GM10847 (cell line): ENCODE results near the gene CACNA2D2.

Experiments
- POLR2A ChIP-seq: IDR thresholded peaks from 2 replicates; pipeline ENCODE4 v1.6.1; 2011; ENCODE audit not compliant: insufficient read length; ENCODE audit errors: extremely low read depth

CACNA2D2 gene

DNA sequence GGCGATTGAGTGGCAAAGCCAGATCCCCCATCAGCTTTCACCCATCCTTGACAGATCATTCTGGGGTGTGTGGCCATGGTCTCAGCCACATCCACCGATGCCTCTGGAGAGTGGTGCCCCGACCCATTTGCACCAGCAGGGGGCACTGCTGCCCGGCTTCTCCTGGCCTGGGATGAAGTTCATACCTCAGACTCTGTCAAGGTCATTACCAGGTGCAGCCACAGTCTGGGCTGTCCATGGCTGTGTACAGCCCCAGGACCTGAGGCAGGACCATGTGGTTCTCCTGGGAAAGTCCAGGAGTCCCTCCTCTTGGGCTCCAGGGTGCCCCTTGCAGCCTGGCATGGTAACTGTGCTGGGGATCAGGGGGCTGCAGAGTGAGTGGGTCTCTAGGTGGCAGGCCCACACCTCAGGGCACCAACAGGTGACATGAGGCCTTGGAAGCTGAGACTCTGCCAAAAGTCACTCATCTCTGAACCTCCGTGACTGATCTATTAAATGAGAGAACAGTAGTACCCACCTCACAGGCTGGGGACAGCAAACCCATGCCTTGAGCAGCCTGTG, 67.2 kb downstream of the CACNA2D2 start:
- TF ChIP-seq POLR2A = no peak

GRCh38 chr3:50435371-50436113, 67.9 kb downstream of the CACNA2D2 start:
- TF ChIP-seq POLR2A = no peak

GRCh38 chr3:50433954-50434353, 69.5 kb downstream of the CACNA2D2 start:
- TF ChIP-seq POLR2A = no peak

DNA sequence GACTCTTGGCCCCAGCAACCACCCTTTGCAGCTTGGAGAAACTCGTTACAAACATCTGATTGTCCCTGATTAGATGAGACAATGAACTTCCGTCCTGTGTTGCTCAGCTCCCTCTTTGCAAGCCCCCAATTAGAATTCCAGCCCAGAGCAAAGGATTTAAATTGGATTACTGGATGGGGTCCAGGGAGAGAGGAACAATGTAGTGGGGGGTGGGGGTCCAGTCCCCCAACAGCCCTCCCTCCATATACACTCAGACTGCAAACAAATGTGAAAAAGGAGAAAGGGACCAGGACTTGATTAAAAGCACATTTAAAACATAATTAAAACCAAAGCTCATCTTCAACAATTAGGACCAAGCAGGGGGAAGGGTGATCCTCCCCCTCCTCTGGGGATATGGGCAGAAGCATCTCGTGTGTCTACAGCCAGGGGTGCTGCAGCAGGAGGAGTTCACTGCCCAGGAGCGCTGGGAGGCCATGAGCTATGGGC, 72.4 kb downstream of the CACNA2D2 start:
- no peak for TF ChIP-seq POLR2A

GRCh38 chr3:50430191-50430590, 73.2 kb downstream of the CACNA2D2 start:
- no peak for TF ChIP-seq POLR2A

DNA sequence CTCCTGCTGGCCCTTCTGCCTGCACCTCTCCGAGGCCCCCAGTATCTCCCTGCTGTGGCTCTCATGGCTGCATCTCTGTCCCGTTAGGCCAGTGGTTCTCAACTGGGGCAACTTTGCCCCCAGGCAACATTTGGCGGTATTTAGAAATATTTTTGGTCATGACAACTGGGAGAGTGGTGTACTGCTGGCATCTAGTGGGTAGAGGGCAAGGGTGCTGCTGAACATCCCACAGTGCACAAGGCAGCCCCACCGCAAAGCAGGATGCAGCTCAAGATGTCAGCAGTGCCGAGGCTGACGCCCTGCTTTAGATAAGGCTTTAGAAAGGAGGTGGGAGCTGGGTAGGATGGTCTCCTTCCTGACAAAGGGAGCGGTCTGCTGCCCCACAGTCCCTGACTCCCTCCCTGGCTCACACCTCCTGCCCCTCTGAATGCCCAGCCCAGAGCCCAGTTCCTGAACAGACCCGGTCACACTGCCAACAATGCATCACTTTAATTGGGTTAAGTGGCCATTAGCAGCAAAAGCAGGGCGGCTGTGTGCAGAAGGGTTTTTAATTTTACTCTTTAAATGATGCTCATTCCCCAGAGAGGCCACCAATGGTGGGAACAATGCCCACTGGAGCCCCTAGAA, 75.3 kb downstream of the CACNA2D2 start:
- no peak for TF ChIP-seq POLR2A

DNA sequence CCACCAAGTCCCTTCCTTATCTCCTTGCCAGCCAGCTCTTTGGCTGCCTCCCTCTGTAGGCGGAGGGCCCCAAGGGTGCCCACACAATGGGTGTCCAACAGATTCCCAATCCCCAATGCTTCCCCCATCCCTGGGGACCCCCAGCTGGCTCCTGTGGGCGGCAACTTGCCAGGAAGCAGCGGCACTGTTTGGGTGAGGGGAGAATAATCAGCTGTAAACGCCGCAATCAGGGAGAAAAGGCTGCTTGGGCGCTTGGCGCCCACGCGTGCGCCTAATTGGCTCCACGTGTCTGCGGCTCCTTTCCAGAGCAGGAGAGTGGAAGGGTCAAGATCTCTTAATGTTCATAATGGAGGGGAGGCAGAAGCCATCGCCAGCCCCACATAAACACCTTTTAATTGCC, 76.2 kb downstream of the CACNA2D2 start:
- no peak for TF ChIP-seq POLR2A

- TF ChIP-seq POLR2A = no peak
These were observed 77.5 kb downstream of the CACNA2D2 start for GRCh38 chr3:50425911-50426310.

GRCh38 chr3:50423543-50423942, 79.9 kb downstream of the CACNA2D2 start:
- TF ChIP-seq POLR2A = no peak

GRCh38 chr3:50422153-50422552, 81.3 kb downstream of the CACNA2D2 start:
- TF ChIP-seq POLR2A = no peak

DNA sequence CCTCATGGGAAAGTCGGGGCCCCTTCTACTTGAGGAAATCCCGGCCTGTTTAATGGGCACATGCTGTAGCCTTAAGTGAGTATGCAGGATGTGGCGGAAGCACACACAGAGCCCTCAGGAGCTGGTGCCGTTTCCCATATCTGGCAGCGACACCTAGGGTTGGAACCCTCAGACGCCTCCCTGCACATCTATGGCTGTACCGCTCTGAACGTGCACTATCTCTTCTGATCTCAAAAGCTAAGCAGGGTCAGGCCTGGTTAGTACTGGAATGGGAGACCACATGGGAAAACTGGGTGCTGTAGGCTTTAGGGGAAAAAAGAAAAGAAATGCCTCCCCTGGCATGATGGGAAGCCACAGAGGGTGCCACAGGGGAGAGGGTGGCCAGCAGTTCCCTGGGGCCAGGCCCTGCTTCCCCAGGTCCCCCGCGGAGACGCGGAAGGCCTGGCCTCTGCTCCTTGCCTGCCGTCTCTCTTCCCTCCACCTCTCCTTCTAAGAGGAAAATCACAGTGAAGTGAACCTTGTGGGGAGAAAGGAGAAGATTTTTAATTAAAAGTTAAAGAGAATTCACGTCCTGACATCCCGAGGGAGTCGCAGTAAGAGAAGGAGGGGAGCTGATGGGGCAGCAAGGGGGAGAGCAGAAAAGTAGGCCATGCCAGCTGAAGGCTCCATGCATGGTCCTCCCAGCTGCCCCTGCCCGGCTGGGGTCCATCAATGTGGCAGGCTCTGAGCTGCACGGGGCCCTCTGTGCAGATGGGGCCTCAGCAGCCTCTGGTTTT, 83.7 kb downstream of the CACNA2D2 start:
- TF ChIP-seq POLR2A = no peak

DNA sequence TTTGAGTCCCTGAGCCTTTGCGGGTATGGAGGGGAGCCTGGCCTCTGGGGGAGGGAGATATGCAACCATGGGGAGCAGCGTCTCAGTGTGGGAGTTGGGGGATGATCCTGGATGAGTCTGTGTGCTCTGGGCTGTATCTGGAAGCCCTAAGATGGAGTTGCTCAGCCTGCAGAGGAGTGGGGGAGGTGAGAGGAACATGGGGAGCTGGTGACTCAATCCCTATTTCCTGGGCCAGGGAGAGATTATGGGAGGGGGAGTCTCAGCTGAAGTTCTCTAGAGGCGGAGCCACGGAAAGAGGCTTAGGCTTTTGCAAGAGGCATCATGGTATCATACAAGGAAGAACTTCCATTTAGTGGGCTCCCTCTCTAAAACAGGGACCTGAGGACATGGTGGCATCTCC, 84.6 kb downstream of the CACNA2D2 start:
- no peak for TF ChIP-seq POLR2A

DNA sequence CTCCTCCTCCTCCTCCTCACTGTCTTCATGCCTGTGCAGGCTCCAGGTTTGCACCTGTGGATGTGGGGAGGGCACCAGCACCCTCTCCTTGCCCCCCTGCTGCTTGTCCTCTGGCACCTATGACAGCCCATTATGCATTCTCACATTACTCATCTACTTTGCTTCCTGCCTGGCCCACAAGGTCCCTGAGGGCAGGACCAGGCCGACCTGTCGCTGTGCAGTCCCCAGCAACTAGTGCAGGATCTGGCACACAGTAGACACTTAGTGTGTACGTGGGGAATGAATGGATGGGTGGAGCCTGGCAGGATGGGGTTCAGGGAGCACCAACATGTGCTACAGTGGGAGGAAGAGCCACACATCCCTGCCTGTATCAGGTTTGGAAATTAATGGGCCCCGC, 85.8 kb downstream of the CACNA2D2 start:
- TF ChIP-seq POLR2A = no peak

DNA sequence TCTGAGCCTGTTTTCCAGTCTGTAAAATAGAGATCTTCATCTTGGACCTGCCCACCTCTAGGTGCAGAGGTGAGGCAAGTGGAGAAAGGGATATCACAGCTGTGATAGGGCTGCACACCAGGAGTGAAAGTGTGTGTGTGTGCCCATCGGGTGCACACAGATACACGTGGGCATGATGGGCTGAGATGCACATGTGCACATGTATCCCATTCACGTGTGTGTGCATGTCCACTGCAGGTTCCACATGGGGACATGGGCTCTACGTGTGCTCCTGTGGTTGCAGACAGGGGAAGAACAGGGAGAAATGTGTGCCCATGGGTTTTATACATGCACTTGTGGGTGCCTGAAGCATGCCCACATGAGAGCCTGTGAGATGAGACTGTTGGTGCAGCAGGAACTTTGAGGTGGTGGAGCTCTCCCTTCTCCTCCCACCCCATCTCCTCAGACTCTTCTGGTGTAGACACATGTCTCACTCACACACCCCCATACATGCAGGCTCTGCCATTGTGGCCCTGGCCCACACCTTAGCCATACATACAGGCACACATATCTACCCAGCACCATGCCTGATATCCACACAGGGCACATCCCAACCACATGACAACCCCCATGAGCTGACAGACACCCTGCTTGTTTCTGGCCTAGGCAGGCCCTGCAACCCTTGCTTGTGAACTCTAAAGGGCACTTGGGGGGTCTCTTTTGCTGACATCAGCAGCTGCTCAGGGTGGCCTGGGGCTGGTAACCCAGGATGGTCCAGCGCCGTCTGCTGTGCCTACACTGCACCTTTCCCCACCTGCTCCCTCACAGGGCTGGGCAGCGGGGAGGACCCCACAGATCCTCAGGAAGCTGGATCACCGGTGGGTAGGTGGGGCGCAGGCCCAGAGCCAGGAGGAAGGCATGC, 86.4 kb downstream of the CACNA2D2 start:
- no peak for TF ChIP-seq POLR2A

GRCh38 chr3:50415816-50416215, 87.6 kb downstream of the CACNA2D2 start:
- no peak for TF ChIP-seq POLR2A
